IMR-90 (cell line): ENCODE measurements around the gene NR1D1. TPM values are rescaled to one million over a fixed set of nuclear protein-coding genes. Genes with fewer than 3 reads are reported as not detected.
"Not testable (repeated sequence)": the region's sequence is repeated elsewhere in the genome, so short reads cannot be mapped to it uniquely, and the experiment has no call there.

Experiments
- ATAC-seq: fragments of 200-7000 bp; cut with Tn5 transposase; 2 replicates; pipeline ENCODE4 v1.9.1; 2020; ENCODE audit warnings: low read depth, mild to moderate bottlenecking, moderate library complexity
- BruUV-seq: library from RNA; stranded (reverse); fragments of 400-500 nt; replicated peaks from 2 replicates; lab custom pipeline; 2021; lab: Mats Ljungman, UMichigan
- CTCF ChIA-PET: fragments of 300-600 bp; formaldehyde crosslinking; extraction: SDS; loops from one replicate; lab custom pipeline; 2021; ENCODE audit warnings: antibody characterized with exemption; lab: Yijun Ruan, JAX
- POLR2A ChIA-PET: fragments of 300-600 bp; sonication (Branson Sonifier 250); formaldehyde crosslinking; loops from one replicate; lab custom pipeline; 2022; ENCODE audit warnings: antibody characterized with exemption; ENCODE audit not compliant: unreplicated experiment; lab: Charles Lee
- DNase-seq: peaks from one replicate; pipeline ENCODE4 v3.0.0; 2013
- H2AFZ ChIP-seq: replicated peaks from 2 replicates; pipeline ENCODE3; 2013; ENCODE audit warnings: low read length, mild to moderate bottlenecking; ENCODE audit not compliant: poor library complexity
- H2AK5ac ChIP-seq: 2 replicates; pipeline ENCODE4 v1.6.1; 2013; ENCODE audit warnings: low read depth, low read length, inconsistent platforms
- H2AK9ac ChIP-seq: replicated peaks from 2 replicates; pipeline ENCODE3; 2013; ENCODE audit warnings: mild to moderate bottlenecking, low read depth, low read length, moderate library complexity; ENCODE audit not compliant: poor library complexity
- H2BK120ac ChIP-seq: 2 replicates; pipeline ENCODE4 v1.6.1; 2013; ENCODE audit warnings: low read depth, low read length, inconsistent platforms
- H2BK15ac ChIP-seq: 3 replicates; pipeline ENCODE4 v1.6.1; 2013; ENCODE audit warnings: low read depth, low read length, inconsistent platforms
- H2BK20ac ChIP-seq: 2 replicates; pipeline ENCODE4 v1.6.1; 2013; ENCODE audit warnings: low read depth, mild to moderate bottlenecking, inconsistent platforms, low read length, moderate library complexity
- H2BK5ac ChIP-seq: 2 replicates; pipeline ENCODE4 v1.6.1; 2013; ENCODE audit warnings: mild to moderate bottlenecking, low read depth, low read length, inconsistent platforms; ENCODE audit not compliant: poor library complexity, severe bottlenecking
- H3K14ac ChIP-seq: replicated peaks from 2 replicates; pipeline ENCODE4 v1.6.1; 2013; ENCODE audit warnings: low read depth, low read length, inconsistent platforms
- H3K18ac ChIP-seq: 2 replicates; pipeline ENCODE4 v1.6.1; 2013; ENCODE audit warnings: low read depth, low read length, control low read depth
- H3K23ac ChIP-seq: 2 replicates; pipeline ENCODE4 v1.6.1; 2013; ENCODE audit warnings: low read depth, low read length, inconsistent platforms
- H3K27ac ChIP-seq: 2 replicates; pipeline ENCODE4 v1.5.1; 2013; ENCODE audit warnings: mild to moderate bottlenecking, control low read depth, low read length; ENCODE audit not compliant: insufficient read depth
- H3K27me3 ChIP-seq: 2 replicates; pipeline ENCODE4 v1.6.1; 2013; ENCODE audit warnings: low read length; ENCODE audit not compliant: control insufficient read depth, insufficient read depth
- H3K36me3 ChIP-seq: 2 replicates; pipeline ENCODE4 v1.6.1; 2013; ENCODE audit warnings: low read length, mixed read lengths; ENCODE audit not compliant: control insufficient read depth, insufficient read depth
- H3K4ac ChIP-seq: 2 replicates; pipeline ENCODE4 v1.6.1; 2013; ENCODE audit warnings: low read depth, low read length, inconsistent platforms
- H3K4me1 ChIP-seq: 2 replicates; pipeline ENCODE4 v1.6.1; 2013; ENCODE audit warnings: low read length, mixed read lengths; ENCODE audit not compliant: control insufficient read depth, insufficient read depth
- H3K4me2 ChIP-seq: 2 replicates; pipeline ENCODE4 v1.6.1; 2013; ENCODE audit warnings: low read depth, mild to moderate bottlenecking, control low read depth, low read length, moderate library complexity
- H3K4me3 ChIP-seq: 2 replicates; pipeline ENCODE4 v1.5.1; 2013; ENCODE audit warnings: low read depth, mild to moderate bottlenecking, control low read depth, low read length, moderate library complexity; ENCODE audit not compliant: insufficient read depth
- H3K56ac ChIP-seq: 2 replicates; pipeline ENCODE4 v1.6.1; 2013; ENCODE audit warnings: low read length, inconsistent platforms; ENCODE audit not compliant: insufficient read depth; ENCODE audit errors: extremely low read depth
- H3K79me1 ChIP-seq, 2 experiments: 2 replicates each; pipeline ENCODE4 v1.6.1; 2013; ENCODE audit warnings: low read length in 2 of 2, inconsistent platforms in 1 of 2, low read depth in 1 of 2
- H3K9ac ChIP-seq: 2 replicates; pipeline ENCODE4 v1.6.1; 2013; ENCODE audit warnings: low read depth, low read length, control low read depth
- H3K9me1 ChIP-seq: 2 replicates; pipeline ENCODE4 v1.6.1; 2013; ENCODE audit warnings: low read length, inconsistent platforms; ENCODE audit not compliant: insufficient read depth
- H3K9me3 ChIP-seq: 2 replicates; pipeline ENCODE4 v1.6.1; 2013; ENCODE audit warnings: low read length; ENCODE audit not compliant: control insufficient read depth, insufficient read depth
- H4K20me1 ChIP-seq: 2 replicates; pipeline ENCODE4 v1.6.1; 2013; ENCODE audit warnings: low read length, inconsistent platforms; ENCODE audit not compliant: insufficient read depth
- H4K5ac ChIP-seq: 2 replicates; pipeline ENCODE4 v1.6.1; 2013; ENCODE audit warnings: mild to moderate bottlenecking, low read depth, low read length, control low read depth
- H4K8ac ChIP-seq, 2 experiments: 2 replicates each; pipeline ENCODE4 v1.6.1; 2013; ENCODE audit warnings: low read depth in 2 of 2, low read length in 2 of 2, control low read depth in 1 of 2, inconsistent platforms in 1 of 2
- H4K91ac ChIP-seq: 2 replicates; pipeline ENCODE4 v1.6.1; 2013; ENCODE audit warnings: low read depth, low read length, inconsistent platforms; ENCODE audit not compliant: insufficient read depth
- WGBS, 2 experiments: methylation state at CpG; one replicate each; pipeline versions ENCODE4 v1.1.5 to v1.1.7; 2013; ENCODE audit warnings: missing lambda C conversion rate in 2 of 2; ENCODE audit not compliant: insufficient read length in 1 of 2; ENCODE audit errors: extremely low coverage in 2 of 2; 5-methylcytosine and 5-hydroxymethylcytosine counted together
- dilution Hi-C: fragments of 300-500 bp; cut with HindIII; formaldehyde crosslinking; loops from one replicate; pipeline ENCODE4 v1.14.3; 2018; ENCODE audit warnings: low sequenced_read_pairs; ENCODE audit not compliant: unreplicated experiment
- in situ Hi-C: fragments of 300-500 bp; cut with MboI; formaldehyde crosslinking; loops from 3 replicates; pipeline ENCODE4 v1.14.3; 2019; ENCODE audit warnings: low sequenced_read_pairs, inconsistent platforms, mixed read lengths
- intact Hi-C: fragments of 100-400 bp; cut with micrococcal nuclease; formaldehyde crosslinking; loops from 2 replicates; pipeline ENCODE4 v1.10.0; 2022
- polyA plus RNA-seq, 3 experiments: library from polyadenylated mRNA; depleted of rRNA; stranded (reverse); fragments of >200 nt; gene quantifications; 2 replicates each; pipeline ENCODE4 v1.2.3, GENCODE V29; 2012; ENCODE audit warnings: low replicate concordance in 1 of 3
- total RNA-seq: library from RNA; depleted of rRNA; stranded (reverse); fragments of >200 nt; gene quantifications from 2 replicates; pipeline ENCODE4 v1.2.3, GENCODE V29; 2012

The NR1D1 gene
- total and polyA plus RNA-seq, 2 of the 4 experiments (the other 2 are of a cell fraction), result 0.36 to 7.2 TPM

DNA sequence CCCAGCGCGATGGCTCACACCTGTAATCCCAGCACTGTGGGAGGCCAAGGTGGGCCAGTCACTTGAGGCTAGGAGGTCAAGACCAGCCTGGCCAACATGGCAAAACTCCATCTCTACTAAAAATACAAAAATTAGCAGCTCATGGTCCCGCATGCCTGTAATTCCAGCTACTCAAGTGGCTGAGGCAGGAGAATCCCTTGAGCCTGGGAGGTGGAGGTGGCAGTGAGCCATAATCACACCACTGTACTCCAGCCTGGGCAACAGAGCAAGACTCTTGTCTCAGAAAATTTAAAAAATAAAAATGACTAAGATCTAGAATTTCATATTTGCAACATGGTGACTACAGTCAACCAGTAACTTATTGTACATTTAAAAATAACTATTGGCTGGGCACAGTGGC is 42.8 kb upstream of the NR1D1 start:
- intact Hi-C loops, H3K27ac ChIP-seq, ATAC-seq, H2AFZ ChIP-seq, H3K9ac ChIP-seq, H3K56ac ChIP-seq, H4K8ac ChIP-seq, in situ Hi-C loops, POLR2A ChIA-PET, H3K4ac ChIP-seq, H2AK5ac ChIP-seq, H4K20me1 ChIP-seq, H4K91ac ChIP-seq, H2BK15ac ChIP-seq, H3K9me1 ChIP-seq, H2BK120ac ChIP-seq, H2BK5ac ChIP-seq, BruUV-seq, H4K5ac ChIP-seq, H2BK20ac ChIP-seq, H3K9me3 ChIP-seq, H3K4me1 ChIP-seq, H3K27me3 ChIP-seq, H3K14ac ChIP-seq, H3K4me2 ChIP-seq, DNase-seq, H3K4me3 ChIP-seq, H3K18ac ChIP-seq, H3K23ac ChIP-seq, H2AK9ac ChIP-seq, dilution Hi-C loops: not testable (repeated sequence)
- peaks cover 37 to 56% of the 10 kb centered on the region in 2 experiments for H3K79me1 ChIP-seq
- CTCF ChIA-PET, result interaction anchor here (0.6 kb wide), 1 partner anchor 105 kb away, joined by 3 read pairs; no protein-coding TSS in a partner anchor
- H3K36me3 ChIP-seq, result peaks cover 20% of the 10 kb centered on the region
- WGBS, 2 experiments, result no CpG with 5 or more reads among the region's 3 CpGs
